GM03348 (cell line): Measurements from ENCODE around the gene ATXN1.

Experiments
- DNase-seq: peaks from one replicate; pipeline ENCODE4 v3.0.0; 2012; ENCODE audit warnings: low spot score

Gene ATXN1

DNA sequence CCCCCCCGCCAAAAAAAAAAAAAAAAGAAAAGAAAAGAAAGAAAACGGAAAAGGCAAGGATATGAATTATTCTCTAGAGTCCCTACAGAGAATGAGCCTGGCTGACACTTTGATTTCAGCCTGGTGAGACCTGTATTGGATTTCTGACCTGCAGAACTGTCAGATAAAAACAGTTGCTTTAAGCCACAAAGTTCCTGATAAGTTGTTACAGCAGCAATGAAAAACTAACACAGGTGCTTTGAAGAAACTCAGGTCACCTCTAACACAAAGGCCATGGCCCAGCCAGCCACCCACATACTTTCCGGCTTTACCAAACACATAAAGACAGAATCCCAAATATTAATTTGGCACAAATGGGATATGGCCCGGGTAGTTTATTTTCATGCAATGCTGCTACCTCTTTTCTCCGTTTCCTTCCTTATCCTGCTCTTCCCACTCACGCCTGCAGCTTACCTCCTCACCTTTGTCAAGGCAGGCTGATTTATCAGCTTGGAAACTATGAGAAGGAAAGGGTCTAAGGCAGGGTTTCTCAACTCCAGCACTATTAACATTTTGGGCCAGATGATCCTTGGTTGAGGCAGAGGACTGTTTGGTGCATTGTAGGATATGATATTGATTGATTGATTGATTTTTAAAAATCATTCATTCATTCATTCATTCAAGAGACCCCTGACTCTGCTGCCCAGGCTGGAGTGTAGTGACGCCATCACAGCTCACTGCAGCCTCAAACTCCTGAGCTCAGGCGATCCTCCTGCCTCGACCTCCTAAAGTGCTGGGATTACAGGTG lies 88.1 kb downstream of the ATXN1 start:
- no peak for DNase-seq

DNA sequence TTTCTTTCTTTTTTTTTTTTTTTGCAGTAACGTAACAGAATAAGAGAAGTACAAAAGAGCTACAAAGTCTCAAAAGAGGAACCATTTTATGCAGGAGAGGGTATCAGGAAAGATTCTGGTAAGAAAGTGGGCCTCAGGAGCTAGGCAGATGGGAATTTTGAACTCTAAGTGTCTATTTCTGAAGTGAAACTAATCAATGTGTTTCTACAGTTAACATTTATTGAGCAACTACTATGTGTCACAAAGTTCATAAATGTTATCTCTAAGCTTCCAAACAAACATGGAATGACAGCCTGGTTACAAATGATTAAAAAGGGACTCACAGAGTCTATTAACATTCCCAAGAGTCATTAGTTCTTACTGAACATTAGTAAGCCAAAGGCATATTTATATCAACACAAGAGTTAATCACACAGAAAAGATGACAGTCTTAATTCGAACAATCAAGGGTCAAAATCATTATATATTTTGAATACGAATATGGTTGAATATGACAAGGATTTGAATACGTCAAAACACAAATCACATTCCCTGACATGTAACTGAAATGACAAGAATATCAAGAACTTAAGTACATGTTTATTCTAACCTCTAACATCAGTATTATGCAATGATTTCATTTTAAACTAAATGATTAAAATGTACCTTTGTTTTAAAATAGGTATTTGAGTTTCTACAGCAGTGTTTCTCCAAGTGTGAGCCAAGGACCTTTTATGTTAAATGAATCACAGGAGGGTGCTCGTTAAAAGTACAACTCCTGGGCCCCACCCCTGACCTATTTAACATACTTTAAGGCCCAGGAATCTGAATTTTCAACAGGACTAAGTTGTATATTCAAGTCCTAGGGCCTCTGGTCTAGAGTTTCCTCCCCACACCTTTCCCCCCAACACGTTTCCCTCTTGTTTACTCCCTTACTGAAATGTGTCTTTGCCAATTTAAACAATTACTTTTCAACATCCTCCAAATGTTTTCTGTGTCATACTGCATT lies 89.7 kb downstream of the ATXN1 start:
- no peak for DNase-seq

- DNase-seq, result no peak
These were observed 90.6 kb downstream of the ATXN1 start for GRCh38 chr6:16670617-16671051.

DNA sequence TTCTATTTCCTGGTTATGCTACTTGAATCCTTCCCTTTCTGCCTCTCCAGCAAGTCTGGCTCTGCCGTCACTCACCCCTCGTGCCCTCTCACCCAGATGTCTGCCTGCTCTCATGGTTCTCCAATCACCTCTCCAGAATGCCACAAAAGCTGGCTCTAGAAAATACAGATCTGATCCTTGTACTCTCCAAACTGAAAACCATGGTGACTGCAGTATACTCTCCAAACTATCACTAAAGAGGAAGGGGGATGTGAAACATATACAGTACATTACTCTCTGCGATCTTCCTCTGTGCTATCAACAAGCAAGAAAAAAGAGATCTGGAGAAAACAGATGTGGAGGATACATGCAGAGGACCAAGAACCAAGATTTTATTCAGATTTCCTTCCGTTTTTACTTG lies 91.1 kb downstream of the ATXN1 start:
- no peak for DNase-seq

- DNase-seq, result peak; percentile 24
These were observed 92.0 kb downstream of the ATXN1 start for GRCh38 chr6:16669227-16669626.

DNA sequence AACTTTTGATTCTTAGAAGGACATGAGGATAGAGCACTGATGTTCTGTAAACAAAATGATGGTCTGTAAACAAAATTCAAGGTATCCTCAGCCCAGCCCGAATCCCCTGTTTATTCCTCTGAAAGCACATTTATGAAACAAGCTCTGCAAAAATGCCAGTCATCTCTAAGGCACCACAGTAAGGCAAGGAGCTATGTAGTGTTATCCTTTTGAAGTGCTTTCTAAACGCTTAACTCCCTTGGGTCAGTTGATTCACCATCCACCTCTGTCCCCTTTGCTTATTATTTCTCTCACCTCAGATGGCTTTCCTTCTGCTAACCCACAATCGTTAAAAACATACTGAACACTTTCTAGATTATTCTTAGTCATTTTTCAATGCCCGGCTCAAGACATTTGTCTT lies 93.8 kb downstream of the ATXN1 start:
- DNase-seq, result no peak

- DNase-seq, result no peak
These were observed 95.3 kb downstream of the ATXN1 start for GRCh38 chr6:16665992-16666391.

- no peak for DNase-seq
These were observed 96.1 kb downstream of the ATXN1 start for GRCh38 chr6:16665182-16665581.

GRCh38 chr6:16663901-16664300 lies 97.4 kb downstream of the ATXN1 start:
- DNase-seq, result no peak

DNA sequence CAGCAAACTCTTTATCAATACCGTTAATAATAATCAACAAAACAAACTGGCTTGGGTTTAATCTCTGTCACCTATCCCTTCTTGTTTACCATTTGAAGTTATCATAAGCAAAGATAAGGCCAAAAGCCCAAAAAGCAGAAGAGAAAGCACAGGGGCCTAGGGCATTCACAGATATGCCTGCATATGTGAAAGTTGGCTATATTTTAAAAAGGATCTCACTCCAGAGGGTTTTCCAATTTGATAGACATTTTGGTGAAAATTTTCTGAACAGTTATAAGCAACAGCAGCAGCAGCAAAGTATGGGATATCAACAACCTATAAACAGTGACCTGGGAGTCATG lies 101.1 kb downstream of the ATXN1 start:
- no peak for DNase-seq

DNA sequence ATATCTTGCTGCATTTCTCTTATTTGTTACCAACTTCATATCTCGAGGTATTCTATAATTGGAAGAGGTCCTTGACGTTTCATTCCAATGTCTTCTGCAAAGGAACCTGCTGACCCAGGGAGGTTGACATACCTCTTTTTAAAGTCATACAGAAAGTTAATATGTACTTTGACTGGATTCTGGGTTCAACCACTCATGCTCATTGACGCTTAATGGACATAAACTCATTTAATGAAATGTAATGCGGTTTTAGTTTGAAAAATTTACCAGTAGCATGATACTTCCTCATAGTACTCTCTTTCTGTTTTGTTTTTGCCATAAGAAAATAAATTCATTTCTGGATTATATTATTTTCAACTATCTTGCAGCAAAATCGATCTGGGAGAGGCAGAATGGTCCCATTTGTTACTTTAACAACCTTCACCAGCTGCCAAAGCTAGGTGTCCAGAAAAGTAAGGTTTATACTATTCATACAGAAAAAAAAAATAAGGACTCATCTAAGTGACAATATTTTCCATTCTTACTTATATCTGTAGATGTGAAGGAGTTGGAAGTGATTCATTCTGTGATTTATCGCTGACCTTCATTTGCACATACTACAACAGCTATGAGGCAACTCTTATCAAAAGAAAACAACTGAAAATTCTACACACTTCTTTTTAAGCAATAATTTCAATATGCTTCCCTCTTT lies 101.6 kb downstream of the ATXN1 start:
- no peak for DNase-seq

DNA sequence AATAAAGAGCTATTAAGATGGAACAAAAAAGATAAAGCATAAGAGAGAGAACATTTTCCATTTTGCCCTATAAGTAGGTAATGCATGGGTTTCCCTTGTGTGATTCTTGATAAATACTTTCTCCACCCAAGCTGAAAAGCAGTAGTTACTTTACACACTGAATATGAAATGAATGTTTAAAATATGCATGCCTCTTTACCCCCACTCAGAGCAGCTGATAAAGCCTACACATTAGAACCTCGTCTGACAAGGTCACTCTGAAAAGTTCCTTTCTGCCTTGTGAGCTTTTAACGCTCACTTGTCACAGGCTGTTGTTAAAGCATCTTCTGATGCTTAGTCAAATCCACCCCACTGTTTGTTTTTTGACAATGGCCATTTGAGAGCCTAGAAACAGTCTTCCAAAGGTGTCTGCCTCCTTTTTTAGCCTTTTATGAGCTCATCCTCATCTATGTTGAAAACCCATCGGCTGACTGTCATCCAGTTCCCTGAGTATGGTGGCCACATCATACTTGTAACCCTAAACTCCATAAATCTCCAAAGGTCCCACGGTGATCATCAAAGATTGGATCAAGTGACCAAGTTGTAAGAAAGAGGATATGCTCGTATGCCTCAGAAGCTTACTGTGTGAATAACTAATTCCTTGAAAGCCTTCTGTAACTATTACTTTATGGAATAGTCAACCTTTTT lies 102.8 kb downstream of the ATXN1 start:
- DNase-seq, result no peak

- DNase-seq, result no peak
These were observed 103.5 kb downstream of the ATXN1 start for GRCh38 chr6:16657768-16658167.

DNA sequence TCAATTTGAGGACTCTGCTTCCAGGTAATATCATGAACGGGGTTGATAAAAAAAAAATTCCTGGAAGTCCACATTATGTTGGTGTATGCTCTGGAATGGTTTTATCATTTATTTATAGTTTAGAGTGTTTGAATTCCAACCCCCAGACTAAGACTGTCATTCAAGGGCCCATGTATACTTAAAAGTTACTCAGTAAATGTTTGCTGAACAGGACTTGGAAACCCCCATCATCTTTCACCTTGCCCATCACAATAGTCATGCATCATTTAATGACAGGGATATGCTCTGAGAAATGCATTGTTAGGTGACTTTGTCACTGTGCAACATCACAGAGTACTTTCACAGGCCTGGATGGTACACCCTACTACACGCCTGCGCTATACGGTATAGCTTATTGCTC lies 104.8 kb downstream of the ATXN1 start:
- no peak for DNase-seq

DNA sequence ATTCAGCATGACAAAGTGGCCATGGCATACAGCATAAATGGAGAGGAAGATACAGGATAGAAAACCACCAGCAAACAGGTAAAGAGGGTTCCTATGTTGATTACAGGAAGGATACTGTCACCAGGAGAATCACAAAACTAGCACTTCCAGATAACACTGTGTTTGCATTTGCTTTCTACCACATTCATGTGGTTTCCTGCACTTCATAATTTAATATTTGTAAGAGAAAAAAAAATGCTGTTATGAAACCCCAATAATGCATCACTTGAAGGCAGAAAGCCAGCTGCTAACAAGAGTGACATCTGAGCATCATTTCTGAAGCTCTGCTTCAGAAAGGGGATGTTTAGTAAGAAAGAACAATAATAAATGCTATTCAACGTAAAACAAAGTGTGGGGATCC lies 106.6 kb downstream of the ATXN1 start:
- no peak for DNase-seq

GRCh38 chr6:16653226-16653625 lies 108.0 kb downstream of the ATXN1 start:
- DNase-seq, result no peak

GRCh38 chr6:16651871-16652270 lies 109.4 kb downstream of the ATXN1 start:
- DNase-seq, result no peak

DNA sequence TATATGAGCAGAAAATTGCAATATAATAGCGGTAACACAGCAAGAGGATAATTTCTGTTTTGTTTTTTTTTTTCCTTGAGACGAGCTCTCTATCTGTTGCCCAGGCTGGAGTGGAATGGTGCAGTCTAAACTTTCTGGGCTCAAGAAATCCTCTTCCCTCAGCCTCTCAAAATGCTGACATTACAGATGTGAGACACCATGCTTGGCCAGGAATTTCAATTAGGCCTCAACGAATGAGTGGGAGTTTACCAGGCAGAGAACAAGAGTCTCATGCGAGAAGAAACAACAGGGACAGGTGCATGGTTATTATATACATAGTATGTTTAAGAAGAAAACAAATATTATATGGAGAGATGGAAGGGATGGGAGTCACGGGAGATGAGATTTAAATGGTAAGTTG lies 111.4 kb downstream of the ATXN1 start:
- no peak for DNase-seq

- peak; percentile 19 for DNase-seq
These were observed 112.0 kb downstream of the ATXN1 start for GRCh38 chr6:16649241-16649640.

- no peak for DNase-seq
These were observed 113.3 kb downstream of the ATXN1 start for GRCh38 chr6:16648003-16648402.

- DNase-seq, result no peak
These were observed 113.8 kb downstream of the ATXN1 start for GRCh38 chr6:16647422-16647821.
